AG20443 (cell line): ENCODE measurements around the gene IMMP2L.

Experiments
- DNase-seq: peaks from one replicate; pipeline ENCODE4 v3.0.0; 2012; ENCODE audit warnings: low spot score, mixed read lengths

Gene IMMP2L

DNA sequence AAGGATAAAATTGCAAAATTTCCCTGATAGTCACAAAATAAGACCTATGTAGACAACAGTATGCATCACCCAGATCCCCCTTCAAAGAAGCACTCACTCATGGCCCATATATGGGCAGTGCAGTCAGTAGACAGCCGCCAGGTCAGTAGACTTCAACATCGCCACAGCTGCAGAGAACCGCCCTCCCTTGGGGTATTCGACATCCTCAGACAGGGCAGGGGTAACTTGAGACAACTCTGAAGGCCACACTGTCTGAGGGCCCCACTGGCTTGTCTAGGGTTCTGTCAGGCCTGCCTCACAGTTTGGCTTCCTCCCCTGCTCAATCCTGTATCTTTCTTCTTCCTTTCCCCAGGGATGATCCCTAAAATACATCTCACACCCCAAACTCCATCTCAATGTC is 172.3 kb downstream of the IMMP2L start:
- DNase-seq = no peak

DNA sequence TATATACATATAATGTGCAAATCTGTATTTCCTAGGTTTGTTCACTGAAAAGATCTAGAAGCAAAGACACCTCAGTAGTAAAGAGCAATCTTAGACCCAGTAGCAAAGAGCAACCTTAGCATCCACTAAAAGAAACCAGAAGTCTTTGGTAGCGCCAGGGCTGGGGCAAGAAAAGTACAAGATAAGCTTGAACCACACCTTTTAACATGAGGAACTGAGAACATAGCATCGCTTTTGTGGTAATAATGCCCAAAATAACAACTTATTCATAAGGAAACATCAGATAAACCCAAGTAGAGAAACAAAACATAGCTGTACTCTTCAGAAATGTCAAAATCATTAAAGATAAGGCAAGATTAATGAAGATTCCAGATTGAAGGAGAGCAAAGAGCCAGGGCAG is 173.4 kb downstream of the IMMP2L start:
- no peak for DNase-seq

DNA sequence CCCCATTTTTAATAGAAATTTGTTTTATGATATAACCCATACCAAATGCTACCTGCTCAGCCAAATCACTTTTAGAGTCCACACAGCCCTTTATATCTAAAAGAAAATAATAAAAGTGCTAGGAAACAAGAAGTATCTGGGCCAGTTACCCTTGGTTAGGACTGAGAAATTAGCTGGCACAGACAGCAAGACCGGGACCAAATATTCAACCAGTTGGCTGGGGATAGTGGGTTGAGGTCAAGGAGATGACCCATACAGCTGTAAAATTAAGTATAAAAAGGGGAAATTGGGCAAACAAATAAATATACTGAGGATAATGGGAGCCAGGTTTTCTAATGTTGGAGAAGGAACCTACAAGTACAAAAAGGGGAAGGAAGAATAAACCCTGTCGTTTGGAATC is 174.3 kb downstream of the IMMP2L start:
- DNase-seq = no peak

DNA sequence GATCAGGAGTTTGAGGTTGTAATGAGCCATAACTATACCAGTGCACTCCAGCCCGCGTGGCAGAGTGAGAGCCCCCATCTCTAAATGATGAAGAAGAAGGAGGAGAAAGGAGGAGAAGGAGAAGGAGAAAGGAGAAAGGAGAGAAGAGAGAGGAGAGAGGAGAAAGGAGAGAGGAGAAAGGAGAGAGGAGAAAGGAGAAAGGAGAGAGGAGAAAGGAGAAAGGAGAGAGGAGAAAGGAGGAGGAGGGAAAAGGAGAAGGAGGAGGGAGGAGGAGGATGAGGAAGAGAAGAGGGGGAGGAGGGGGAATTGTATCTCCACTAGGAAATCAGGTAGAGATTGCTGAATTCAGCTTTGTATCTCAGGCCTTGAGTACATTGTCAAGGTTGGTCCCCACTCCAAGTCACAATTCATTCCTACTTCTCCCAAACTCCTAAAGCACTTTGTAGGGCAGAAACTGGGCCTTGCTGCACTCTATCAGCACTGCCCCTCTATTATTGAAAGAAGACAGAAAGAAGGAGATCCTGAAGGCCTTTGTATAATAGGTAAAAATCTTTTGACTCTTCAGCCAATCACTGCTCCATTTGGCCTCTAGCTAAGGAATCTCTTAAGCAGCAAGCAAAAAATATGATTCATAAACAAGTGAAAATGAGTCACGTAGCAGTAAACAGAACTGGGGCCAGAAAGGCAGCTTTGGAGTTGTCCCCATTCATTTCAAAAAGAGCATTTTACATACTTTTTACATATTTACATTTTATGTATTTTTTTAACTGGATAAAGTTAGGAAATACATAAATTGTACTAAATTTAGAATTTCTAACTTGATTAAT is 178.0 kb downstream of the IMMP2L start:
- DNase-seq = peak; percentile 66

DNA sequence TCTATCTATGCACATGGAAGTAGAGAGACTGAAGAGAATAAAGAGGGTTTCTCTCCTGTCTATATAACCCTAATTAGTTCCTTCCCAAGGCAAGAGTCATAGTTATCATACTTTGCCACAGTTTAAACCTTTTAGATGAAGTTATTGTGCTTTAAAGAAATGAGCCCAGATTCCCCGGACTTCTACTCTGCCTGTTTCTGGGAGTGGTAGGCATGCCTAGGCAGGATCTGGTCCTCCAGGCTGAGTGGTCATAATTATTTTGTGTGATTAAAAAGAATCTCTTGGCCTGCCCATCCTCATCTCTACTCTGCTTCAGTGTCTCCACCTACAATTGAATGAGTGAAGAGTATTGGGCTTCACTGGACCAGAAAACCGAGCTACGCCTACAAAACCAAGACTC is 179.2 kb downstream of the IMMP2L start:
- no peak for DNase-seq

DNA sequence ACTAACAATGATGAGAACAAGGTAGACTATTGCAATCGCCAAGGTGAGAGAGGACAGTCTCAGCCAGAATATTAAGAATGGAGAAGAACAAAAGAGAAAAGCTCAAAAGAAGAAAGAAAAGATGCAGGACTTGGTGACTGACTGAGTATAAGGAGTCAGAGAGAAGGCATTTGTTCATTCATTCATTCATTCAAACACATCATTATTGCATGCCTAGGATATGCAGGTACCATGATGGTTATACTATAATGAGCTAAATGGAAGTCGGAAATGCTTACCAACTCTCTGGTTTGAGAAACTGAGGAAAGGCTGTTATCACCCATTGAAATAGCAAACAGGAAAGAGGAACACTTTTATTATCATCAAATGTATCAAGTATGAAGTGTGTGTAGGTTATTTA is 180.7 kb downstream of the IMMP2L start:
- no peak for DNase-seq

DNA sequence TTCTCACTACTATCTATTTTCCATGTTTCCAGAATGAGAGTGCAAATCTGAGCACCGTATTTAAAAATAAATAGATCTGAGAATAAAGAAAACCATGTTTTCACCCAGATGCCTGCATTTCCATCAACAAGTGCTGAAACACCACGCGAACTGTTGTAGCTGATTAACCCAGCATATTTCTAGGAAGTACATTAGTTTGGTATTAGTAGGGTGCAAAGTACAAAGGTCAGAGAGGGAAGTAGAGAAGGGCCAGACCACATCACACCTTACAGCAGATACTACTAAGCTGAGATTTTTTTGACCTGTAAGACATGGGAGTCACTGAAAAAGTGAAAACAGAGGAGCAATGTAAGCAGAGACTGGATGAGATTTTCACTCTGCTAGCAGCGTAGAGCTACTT is 181.3 kb downstream of the IMMP2L start:
- DNase-seq = no peak

DNA sequence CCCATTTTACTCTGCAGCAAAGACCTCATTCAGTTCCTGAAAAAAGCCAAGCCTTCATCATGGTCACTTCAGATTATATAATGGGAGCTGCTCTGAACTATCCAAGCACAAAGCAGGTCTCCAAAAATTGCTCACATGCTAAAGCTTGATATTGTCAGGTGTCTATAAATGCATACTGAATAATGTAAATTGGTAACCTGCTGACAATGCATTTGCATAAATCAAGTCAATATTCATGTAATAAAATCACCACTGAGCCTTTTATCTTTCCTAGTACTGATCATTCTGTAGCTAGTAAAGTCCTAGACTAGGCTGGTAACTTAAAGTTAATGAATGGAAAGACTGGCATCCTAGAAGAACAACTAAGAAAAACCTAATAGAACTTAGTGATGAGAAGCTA is 188.3 kb downstream of the IMMP2L start:
- no peak for DNase-seq

DNA sequence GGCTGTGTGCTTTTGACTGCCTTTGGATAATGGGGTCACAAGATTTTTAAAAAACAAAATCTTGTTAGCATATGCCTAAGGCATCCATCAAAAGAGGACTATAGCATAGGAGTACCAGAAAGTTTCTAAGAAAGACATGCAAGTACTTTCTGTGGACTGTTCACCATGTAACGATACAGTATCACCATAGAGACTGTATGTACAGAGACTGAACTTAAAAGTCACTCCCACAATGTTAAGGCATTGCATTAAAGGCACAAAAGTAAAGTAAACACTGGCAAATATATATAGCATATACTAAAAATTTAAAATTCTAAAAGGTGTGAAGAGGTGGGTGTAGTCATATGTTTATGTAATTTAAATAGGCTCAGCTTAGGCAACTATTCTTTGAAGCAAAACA is 190.9 kb downstream of the IMMP2L start:
- DNase-seq = no peak

DNA sequence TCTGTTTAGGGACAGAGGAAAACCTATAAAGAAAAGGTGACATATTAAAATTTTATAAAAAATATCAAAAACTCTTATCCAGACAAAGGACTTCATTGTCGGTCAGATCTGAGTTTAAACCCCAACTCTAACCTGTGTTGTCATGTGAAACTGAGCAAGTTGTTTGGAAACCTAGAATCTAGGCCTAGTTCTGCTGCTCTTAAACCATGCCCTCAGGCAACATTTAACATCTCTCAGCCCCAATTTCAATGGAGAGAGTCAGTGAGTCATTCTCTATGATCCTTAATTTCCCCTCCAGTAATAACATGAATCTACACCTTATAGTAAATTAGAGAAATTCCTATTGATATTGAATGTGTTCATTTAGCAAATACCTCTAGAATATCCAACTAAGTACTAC is 192.3 kb downstream of the IMMP2L start:
- DNase-seq = no peak

DNA sequence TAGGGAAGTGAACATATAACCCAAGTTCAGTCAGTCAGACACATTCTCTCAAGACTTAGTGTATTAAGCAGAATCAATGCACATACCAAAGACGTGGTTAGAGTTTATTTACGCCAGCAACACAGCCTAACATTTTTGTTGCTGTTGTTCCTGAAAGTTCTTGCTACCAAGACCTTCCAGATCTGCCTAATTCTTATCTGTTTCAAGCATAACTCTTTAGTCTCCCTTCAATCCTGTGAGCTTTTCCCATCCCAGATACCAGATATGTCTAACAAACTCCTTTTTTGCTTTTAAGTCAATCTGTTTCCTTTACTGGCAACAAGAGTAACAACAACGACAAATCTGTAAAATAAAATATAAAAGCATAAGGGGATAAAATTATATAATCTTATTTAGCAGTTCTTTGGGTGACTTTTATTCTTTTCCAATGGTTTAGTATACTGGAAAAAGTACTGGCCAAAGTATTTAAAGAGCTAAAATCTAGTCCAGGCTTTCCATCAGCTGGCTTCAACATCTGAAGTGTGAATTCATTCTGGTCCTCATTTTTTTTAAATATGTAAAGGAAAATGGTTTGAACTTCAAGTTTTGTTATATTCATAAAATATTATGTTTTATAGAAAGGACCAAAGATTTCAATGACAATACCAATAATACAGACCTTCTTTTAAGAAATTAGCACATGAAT is 193.8 kb downstream of the IMMP2L start:
- no peak for DNase-seq

DNA sequence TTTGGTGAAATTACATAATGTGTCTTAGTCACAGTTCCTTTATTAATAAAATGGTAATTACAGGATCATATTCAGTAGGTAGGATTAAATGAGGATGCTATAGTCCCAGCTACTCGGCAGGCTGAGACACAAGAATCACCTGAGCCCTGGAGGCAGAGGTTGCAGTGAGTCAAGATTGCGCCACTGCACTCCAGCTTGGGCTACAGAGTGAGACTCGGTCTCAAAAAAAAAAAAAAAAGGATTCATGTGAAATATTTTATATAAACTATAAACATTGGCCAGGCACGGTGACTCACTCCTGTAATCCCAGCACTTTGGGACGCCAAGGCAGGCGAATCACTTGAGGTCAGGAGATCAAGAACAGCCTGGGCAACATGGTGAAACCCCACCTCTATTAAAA is 197.9 kb downstream of the IMMP2L start:
- DNase-seq = no peak

DNA sequence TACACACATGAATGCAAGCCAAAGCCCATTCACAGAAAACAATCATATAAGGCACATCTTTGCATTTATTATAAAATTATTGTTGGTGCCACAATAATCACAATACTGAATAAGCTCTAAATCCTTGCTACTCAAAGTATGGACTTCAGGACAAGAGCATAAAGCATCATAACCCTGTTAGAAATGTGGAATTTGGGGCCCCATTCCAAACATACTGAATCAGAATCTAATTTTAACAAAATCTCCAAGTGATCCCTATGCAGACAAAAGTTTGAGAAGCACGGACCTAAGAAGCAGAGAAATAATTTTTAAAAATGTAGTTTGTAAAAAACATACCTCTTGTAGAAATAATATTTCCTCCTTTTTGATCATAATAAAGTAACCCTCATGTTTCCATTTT is 199.2 kb downstream of the IMMP2L start:
- peak; percentile 30 for DNase-seq

DNA sequence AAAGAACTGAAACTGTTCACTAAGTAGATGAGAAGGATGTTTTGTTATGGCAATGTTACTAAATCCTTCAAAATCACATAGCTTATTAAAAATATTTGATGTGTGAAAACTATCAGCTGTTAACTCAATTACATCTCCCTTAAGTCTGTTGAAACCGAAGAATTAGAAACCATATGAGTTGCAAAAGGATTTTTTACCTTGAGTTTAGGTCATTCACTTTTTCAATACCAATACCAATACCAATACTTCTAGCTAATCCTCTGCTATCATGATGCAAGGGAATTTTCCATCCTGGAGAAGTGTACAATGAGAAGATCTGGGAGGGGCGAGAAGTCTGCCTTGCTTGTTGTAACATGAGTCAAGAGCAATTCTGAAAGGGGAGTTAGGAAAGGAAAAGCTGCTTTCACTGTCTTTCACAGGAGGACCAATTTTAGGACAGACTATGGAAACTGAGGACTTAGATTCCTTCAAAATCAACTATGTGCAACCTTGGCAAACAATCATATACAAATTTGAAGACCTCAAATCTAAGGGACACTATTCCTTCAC is 199.7 kb downstream of the IMMP2L start:
- peak; percentile 40 for DNase-seq

DNA sequence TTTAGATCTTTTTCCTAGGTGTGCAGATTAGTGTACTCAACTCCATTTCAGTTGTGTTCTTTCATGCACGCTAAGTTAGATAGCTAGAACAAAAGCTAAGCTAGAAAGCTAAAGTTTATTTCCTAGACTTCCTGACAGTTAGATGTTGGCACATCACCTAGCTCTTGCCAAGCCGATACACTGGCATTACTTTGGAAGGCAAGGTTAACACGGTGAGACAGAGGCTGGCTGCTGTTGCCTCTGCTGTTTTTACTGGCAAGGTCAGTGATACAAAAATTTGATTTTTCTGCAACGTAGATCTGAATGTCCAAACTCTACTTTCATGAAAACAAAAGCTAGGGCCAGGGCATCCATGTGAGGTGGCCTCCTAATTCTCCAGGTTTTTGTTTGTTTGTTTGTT is 203.4 kb downstream of the IMMP2L start:
- no peak for DNase-seq

DNA sequence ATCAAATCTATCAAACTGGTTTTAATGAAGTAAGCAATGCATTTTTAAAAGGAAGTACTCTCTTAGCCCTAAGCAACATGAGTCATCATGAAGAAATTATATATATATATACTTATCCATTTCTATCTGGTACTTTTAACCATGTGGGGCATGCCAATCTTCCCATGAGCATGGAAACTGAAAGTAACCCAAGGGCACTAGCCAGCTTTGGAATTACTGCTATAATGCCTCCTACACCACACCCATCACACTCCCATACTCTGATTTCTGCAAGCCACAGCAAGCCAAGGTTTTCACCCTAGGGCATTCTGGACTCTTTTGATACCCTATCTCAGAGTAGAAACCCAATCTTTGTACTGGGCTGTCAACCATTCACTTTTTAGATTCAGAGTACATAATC is 204.6 kb downstream of the IMMP2L start:
- peak; percentile 5 for DNase-seq

DNA sequence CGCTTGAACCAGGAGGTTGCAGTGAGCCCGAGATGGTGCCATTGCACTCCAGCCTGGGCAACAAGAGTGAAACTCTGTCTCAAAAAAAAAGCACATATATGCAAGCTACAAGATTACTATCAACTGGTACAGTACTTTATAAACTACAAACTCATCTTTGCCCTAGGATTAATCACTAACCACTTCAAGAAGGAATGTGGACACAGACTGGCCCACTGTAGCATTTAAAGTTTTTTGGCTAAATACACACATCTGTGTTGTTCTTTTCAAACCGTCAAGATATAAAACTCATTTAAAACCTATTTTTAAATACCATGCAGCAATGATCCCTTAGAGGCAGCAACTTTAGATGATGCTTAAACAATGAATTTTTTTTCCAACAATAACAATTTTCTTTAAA is 205.4 kb downstream of the IMMP2L start:
- peak; percentile 5 for DNase-seq

DNA sequence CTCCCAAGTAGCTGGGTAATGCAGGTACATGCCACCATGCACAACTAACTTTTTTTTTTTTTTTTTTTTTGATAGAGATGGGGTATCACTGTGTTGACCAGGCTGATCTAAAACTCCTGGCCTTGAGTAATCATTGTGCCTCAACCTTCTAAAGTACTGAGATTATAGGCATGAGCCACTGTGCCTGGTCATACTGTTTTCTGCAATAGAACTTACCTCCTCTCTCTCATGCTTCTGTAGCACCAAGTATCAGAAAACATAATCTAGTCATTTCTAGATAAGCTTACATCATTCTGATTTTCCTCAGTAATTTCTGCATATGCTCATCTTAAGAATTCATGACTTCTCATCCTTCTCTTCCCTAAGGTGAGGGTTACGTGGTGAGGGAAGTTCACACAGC is 210.0 kb downstream of the IMMP2L start:
- no peak for DNase-seq

DNA sequence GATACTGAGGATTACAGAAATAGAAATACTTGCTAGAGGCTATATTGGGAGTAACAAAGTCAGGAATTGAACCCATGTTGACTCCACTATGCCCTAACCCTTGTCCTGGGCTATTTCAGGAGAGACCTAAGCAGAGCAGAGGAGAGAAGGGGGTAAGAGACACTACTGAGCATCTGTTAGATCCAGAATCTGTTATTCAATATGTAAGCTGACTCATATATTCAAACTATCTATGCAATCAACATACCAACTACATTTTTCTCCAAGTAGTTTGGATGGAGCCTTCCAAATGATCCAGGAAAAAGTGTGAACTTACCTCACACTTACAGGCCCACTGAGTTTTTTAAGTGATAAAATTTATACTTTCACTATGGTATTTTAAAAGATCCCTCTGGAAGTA is 216.1 kb downstream of the IMMP2L start:
- no peak for DNase-seq

DNA sequence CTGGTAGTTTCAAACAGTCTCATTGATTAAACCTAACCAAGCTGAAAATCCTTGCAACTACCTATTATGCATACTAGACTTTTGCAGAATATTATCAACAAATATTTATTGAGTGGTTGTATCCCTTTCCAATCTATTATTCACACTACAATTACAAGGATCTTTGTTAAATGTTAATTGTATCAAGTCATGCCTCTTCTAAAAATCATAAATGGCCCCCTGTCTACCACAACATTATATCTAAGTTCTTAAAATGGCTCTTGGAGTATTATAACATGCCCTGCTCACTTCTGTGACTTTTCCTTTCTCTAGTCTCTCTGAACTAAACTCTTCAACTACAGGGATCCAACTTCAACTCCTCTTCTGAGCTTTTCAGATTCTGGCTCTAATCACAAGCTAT is 219.3 kb downstream of the IMMP2L start:
- no peak for DNase-seq

DNA sequence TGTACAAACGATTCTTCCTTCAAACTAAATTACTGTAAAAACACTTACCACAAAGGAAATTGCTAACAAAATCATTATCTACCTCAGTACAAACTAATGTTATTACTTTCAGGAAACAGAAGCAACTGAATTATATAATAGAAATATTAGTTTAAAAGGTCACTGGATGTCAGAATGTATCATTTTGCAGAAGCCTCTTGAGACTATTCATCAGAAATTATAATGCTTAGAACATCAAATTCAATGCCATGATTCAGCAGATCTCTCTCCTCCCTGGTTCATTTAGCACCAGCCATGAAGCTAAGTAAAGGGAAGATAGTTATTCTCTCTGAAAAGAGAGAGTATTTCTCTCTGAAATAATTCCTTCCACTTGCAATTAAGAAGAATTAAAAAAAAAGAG is 223.3 kb downstream of the IMMP2L start:
- DNase-seq = no peak

DNA sequence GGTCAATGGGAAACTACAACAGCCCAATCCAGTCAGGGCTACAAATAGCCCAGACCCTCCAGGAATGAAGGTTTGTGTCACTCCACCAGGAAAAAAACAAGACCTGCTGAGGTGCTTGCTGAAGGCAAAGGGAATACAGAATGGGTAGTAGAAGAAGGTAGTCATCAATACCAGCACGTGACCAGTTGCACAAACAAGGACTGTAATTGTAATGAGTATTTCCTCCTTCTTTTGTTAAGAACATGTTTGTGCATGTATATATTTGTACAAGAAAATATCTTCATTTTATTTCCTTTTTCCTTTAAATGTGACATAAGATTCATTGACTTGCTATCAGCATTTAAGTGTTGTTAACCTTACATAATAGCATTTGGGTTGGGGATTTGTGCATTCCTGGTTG is 229.3 kb downstream of the IMMP2L start:
- DNase-seq = no peak

DNA sequence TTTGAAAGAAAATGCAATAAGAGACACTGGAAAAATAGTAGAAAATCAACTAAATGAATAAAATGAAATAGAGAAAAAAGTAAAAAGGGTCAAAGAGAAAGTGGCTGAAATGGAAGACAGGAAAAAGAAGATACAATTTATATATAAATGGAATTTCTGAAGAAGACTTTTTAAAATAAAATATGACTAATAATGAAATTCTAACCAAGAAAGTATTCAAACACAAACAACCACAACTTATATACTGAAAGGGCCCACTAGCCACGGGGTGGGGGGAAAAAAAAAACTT is 232.1 kb downstream of the IMMP2L start:
- no peak for DNase-seq
